SU-DHL-6 (cell line): Measurements from ENCODE around the gene TM4SF1.

Experiments used
- H2AFZ ChIP-seq: fragments of 200-600 bp; sonication (generic); 2 replicates; pipeline ENCODE4 v1.6.1; 2014; ENCODE audit warnings: low read depth, mild to moderate bottlenecking, moderate library complexity, mixed read lengths, antibody characterized with exemption, low read length; ENCODE audit not compliant: severe bottlenecking
- H3F3A ChIP-seq: fragments of 200-600 bp; shearing (Covaris generic); 2 replicates; pipeline ENCODE4 v1.6.0; 2016; ENCODE audit warnings: antibody characterized with exemption, mild to moderate bottlenecking; ENCODE audit not compliant: insufficient read depth
- H3K27ac ChIP-seq: fragments of 200-600 bp; sonication (generic); 2 replicates; pipeline ENCODE4 v1.5.1; 2016; ENCODE audit warnings: low read depth, mild to moderate bottlenecking, low read length, moderate library complexity, mixed read lengths
- H3K27me3 ChIP-seq: fragments of 200-600 bp; sonication (generic), shearing (Covaris generic); 2 replicates; pipeline ENCODE4 v1.6.0; 2014; ENCODE audit warnings: mild to moderate bottlenecking, low read length
- H3K36me3 ChIP-seq: fragments of 200-600 bp; sonication (generic); 2 replicates; pipeline ENCODE4 v1.6.1; 2014; ENCODE audit warnings: mild to moderate bottlenecking, low read length, mixed read lengths
- H3K4me2 ChIP-seq: fragments of 300-600, 200-600 bp; shearing (Covaris generic), sonication (generic); 2 replicates; pipeline ENCODE4 v1.6.0; 2014; ENCODE audit warnings: low read length, low read depth, mild to moderate bottlenecking; ENCODE audit not compliant: poor library complexity, severe bottlenecking
- H3K4me3 ChIP-seq: fragments of 200-600 bp; sonication (generic); 2 replicates; pipeline ENCODE4 v1.5.1; 2014; ENCODE audit warnings: antibody characterized with exemption, low read length, mild to moderate bottlenecking, mixed read lengths; ENCODE audit not compliant: insufficient read depth, poor library complexity, severe bottlenecking
- H3K79me2 ChIP-seq: fragments of 200-600 bp; sonication (generic); 2 replicates; pipeline ENCODE4 v1.6.1; 2014; ENCODE audit warnings: mild to moderate bottlenecking, low read length, moderate library complexity; ENCODE audit not compliant: insufficient read depth
- H3K9ac ChIP-seq: fragments of 200-600 bp; sonication (generic); 2 replicates; pipeline ENCODE4 v1.7.0; 2014; ENCODE audit warnings: mild to moderate bottlenecking, low read length
- H3K9me2 ChIP-seq: fragments of 200-600 bp; sonication (generic); replicated peaks from 2 replicates; pipeline ENCODE4 v1.6.1; 2014; ENCODE audit warnings: low read length; ENCODE audit not compliant: insufficient read depth
- H3K9me3 ChIP-seq: fragments of 200-600 bp; sonication (generic); 2 replicates; pipeline ENCODE4 v1.6.1; 2014; ENCODE audit warnings: low read length, mixed read lengths; ENCODE audit not compliant: insufficient read depth
- H4K20me1 ChIP-seq: fragments of 200-600 bp; sonication (generic); 2 replicates; pipeline ENCODE4 v1.6.1; 2014; ENCODE audit warnings: low read depth, mild to moderate bottlenecking, antibody characterized with exemption, low read length, moderate library complexity, mixed read lengths
- CTCF ChIP-seq: fragments of 200-600 bp; sonication (generic); IDR thresholded peaks from one replicate; pipeline ENCODE4 v1.5.1; 2017; ENCODE audit warnings: antibody characterized with exemption, mild to moderate bottlenecking, low read length, moderate library complexity; ENCODE audit not compliant: insufficient read depth, poor library complexity, severe bottlenecking
- EZH2phosphoT487 ChIP-seq: fragments of 200-600 bp; sonication (generic), shearing (Covaris generic); conservative IDR thresholded peaks from 2 replicates; pipeline ENCODE4 v1.6.1; 2018; ENCODE audit warnings: mild to moderate bottlenecking, antibody characterized with exemption, low read length, moderate library complexity, mixed read lengths

Gene TM4SF1

GRCh38 chr3:149364624-149365023, 12.8 kb downstream of the TM4SF1 start:
- Histone ChIP-seq H2AFZ (no peak overlapping the region), H3K4me3 (no peak overlapping the region), H3K27me3 (no peaks in the 10 kb centered on the region), H3F3A (no peaks in the 10 kb centered on the region), H3K36me3 (no peaks in the 10 kb centered on the region), H3K9ac (no peak overlapping the region), H3K9me2 (no peaks in the 10 kb centered on the region), H4K20me1 (no peaks in the 10 kb centered on the region), H3K9me3 (no peaks in the 10 kb centered on the region), H3K27ac (no peak overlapping the region), H3K4me2 (no peak overlapping the region), H3K79me2 (no peaks in the 10 kb centered on the region)
- TF ChIP-seq CTCF (no peak), EZH2phosphoT487 (no peak)

DNA sequence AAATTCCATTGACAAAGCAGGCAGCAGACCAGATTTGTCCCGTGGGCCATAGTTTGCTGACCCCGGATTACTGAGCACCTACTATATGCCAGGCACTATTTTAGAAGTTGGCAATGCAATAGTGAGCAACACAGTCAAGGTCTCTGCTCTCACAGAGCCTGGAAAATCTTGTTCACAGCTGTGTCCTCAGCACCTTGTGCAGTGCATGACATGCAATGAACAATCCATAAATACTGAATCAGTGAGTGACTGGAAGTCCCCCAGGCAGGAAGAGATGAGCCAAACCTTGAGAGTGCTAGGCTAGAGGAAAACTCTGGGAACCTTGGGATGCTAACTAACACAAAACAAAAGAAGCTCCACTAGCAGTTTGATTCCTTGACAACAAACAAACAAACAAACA, 14.4 kb downstream of the TM4SF1 start:
- Histone ChIP-seq H3K36me3 (no peaks in the 10 kb centered on the region), H3K4me2 (no peak overlapping the region), H3K9ac (no peak overlapping the region), H3K9me3 (no peaks in the 10 kb centered on the region), H2AFZ (no peak overlapping the region), H4K20me1 (no peaks in the 10 kb centered on the region), H3K79me2 (no peaks in the 10 kb centered on the region), H3K27me3 (no peaks in the 10 kb centered on the region), H3K27ac (no peak overlapping the region), H3K9me2 (no peaks in the 10 kb centered on the region), H3K4me3 (no peak overlapping the region), H3F3A (no peaks in the 10 kb centered on the region)
- TF ChIP-seq CTCF = no peak
- TF ChIP-seq EZH2phosphoT487 = no peak

- H3K9me2 ChIP-seq = no peaks in the 10 kb centered on the region
- no peak overlapping the region for H3K9ac ChIP-seq
- no peak for TF ChIP-seq EZH2phosphoT487
- no peak for TF ChIP-seq CTCF
- H2AFZ ChIP-seq = no peak overlapping the region
- H4K20me1 ChIP-seq = no peaks in the 10 kb centered on the region
- H3K79me2 ChIP-seq = no peaks in the 10 kb centered on the region
- H3K36me3 ChIP-seq = no peaks in the 10 kb centered on the region
- H3K4me3 ChIP-seq = no peak overlapping the region
- no peak overlapping the region for H3K27ac ChIP-seq
- no peak overlapping the region for H3K4me2 ChIP-seq
- no peaks in the 10 kb centered on the region for H3K9me3 ChIP-seq
- no peaks in the 10 kb centered on the region for H3K27me3 ChIP-seq
- no peaks in the 10 kb centered on the region for H3F3A ChIP-seq
Observed at GRCh38 chr3:149362366-149362765, 15.1 kb downstream of the TM4SF1 start.
